Fibroblast of skin of back (primary cell): ENCODE data around the gene ERCC1.
"Not testable (repeated sequence)": the region's sequence is repeated elsewhere in the genome, so short reads cannot be mapped to it uniquely, and the experiment has no call there.

Experiments
- DNase-seq: peaks from one replicate; pipeline ENCODE4 v3.0.0-alpha.2; 2013

ERCC1 gene

GRCh38 chr19:45428384-45429231 lies 4.9 kb upstream of the ERCC1 start:
- peak; percentile 83 for DNase-seq

DNA sequence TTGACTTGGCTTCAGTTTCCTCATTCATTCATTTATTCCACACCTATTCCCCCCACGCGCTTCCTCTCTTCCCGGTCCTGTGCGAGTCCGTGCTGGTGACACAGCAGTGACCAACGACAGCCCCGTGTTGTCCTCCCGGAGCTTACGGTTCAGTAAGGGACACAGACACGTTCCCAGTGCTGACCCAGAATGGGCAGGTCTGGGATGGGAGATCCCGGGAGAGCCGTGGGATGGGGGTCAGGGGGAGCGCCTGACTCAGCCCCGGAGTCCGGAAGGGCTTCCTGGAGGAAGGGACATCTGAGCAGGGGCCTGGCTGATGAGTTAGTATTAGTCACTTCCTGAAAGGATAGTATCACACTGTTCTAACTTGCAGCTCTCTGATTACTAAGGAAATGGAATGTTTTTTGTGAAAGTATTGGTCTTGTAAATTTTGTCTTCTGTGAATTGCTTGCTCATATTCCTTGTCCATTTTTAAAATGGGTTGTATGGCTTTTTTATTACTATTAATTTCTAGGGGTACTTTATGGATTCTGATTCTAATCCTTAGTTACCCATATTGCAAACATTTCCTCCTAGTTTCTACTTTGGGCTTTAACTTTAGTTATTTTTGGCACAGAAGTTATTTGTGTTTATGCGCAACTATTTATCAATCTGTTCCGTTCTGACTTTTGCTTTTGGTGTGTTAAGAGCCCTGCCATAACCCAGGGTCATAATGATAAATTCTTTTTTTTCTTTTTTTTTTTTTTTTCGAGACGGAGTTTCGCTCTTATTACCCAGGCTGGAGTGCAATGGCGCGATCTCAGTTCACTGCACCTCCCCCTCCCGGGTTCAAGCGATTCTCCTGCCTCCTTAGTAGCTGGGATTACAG lies 708 bp upstream of the ERCC1 start:
- peak; percentile 98 for DNase-seq

GRCh38 chr19:45423033-45423588 lies 606 bp downstream of the ERCC1 start:
- DNase-seq = no peak

DNA sequence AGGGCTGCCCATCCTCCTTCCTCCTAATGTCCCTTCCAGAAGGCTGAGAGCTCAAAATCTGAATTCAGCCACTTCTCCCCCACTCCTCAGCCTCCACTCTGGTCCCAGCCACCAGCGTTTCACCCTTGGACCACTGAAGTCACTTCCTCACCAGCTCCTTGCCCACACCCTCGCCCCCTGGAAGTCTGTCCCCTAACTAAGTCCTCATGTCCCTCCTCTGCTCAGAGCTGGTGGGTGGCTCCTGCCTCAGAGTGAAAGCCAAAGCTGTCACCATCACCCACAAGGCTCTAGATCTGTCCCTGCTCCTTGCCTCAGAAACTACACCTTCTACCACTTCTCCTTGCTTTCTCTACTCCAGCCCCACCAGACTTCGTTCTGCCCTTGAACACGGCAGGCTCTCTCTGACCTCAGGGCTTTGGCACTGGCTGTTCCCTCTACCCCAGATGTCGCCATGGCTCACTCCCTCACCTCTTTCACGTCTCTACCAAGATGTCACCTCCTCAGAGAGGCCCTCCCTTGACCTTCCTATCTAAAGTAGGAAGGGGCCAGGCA lies 1.7 kb downstream of the ERCC1 start:
- DNase-seq = no peak

GRCh38 chr19:45420871-45421270 lies 2.8 kb downstream of the ERCC1 start:
- DNase-seq = no peak

- DNase-seq = no peak
Measured at GRCh38 chr19:45420356-45420755, 3.4 kb downstream of the ERCC1 start.

GRCh38 chr19:45419895-45420294 lies 3.8 kb downstream of the ERCC1 start:
- no peak for DNase-seq

DNA sequence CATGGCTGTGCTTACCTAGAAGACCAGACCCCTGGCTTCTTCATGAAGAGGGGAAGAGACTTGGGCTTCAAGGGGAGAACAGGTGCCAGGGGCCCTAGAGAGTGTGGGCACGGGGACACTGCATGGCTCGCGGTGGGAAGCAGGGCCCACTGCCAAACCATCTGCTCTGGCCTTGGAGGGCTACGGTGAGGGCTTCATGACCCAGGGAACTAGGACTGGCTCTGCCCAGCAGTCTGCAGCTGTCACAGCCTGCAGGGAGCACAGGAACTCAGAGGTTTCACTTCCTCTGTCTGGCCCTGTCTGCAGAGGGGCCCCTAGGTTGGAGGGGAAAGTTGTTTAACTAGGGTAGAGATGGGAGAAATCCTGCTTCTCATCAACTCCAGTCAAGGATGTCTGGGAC lies 4.3 kb downstream of the ERCC1 start:
- no peak for DNase-seq

GRCh38 chr19:45418802-45419201 lies 4.9 kb downstream of the ERCC1 start:
- no peak for DNase-seq

DNA sequence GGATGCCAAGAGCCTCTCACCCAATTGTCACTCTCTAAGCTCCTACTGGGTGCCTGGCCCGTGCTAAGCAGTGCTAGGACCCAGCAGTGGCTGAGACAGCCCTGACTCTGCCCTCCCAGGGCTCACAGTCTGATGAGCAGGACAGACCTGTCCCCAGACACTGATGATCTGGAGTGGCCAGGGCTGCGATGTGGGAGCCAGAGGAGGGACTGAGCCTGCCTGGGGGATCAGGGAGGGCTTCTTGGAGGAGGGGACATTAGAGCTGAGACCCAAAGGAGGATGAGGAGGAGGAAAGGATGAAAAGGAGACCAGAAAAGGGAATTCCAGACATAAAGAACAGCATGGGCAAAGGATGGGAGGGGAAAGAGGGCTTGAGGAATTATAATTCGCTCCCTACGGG lies 6.6 kb downstream of the ERCC1 start:
- no peak for DNase-seq

GRCh38 chr19:45414468-45414867 lies 9.2 kb downstream of the ERCC1 start:
- no peak for DNase-seq

DNA sequence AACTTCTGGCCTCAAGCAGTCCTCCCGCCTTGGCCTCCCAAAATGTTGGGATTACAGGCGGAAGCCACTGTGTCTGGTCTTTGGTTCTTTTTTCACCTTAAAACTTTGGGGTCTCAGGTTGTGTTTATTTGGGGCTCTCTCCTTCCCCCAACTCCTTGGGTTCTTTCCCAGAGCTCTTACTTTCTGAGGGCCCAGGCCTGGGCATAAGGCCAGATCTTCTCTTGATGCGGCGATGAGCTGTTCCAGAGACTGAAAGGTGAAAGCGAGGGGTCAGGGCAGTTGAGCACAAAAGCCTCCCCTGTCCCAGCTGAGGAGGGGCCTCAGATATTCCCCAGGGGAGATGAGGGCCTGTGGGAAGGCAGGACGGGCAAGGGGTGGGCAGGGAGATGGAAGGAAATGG lies 10.2 kb downstream of the ERCC1 start:
- no peak for DNase-seq

DNA sequence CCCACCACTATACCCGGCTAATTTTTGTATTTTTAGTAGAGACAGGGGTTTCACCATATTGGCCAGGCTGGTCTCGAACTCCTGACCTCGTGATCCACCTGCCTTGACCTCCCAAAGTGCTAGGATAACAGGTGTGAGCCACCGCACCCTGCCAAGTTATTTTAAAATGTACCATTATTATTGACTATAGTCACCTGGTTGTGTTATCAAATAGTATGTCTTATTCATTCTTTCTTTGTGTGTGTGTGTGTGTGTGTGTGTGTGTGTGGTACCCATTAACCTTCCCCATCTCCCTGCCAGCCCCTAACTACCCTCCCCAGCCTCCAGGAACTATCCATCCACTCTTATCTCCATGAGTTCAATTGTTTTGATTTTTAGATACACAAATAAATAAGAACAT lies 13.4 kb downstream of the ERCC1 start:
- DNase-seq = not testable (repeated sequence)

GRCh38 chr19:45409557-45409920 lies 14.2 kb downstream of the ERCC1 start:
- no peak for DNase-seq

DNA sequence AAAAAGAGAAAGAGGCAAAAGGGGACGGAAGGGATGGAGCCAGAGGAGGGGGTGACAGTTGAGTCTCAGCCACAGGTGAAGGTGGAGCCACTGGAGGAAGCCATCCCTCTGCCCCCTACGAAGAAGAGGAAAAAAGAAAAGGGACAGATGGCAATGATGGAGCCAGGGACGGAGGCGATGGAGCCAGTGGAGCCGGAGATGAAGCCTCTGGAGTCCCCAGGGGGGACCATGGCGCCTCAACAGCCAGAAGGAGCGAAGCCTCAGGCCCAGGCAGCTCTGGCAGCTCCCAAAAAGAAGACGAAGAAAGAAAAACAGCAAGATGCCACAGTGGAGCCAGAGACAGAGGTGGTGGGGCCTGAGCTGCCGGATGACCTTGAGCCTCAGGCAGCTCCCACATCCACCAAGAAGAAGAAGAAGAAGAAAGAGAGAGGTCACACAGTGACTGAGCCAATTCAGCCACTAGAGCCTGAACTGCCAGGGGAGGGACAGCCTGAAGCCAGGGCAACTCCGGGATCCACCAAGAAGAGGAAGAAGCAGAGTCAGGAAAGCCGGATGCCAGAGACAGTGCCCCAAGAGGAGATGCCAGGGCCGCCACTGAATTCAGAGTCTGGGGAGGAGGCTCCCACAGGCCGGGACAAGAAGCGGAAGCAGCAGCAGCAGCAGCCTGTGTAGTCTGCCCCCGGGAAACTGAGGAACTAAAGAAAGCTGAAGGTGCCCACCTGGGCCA lies 14.7 kb downstream of the ERCC1 start:
- no peak for DNase-seq

DNA sequence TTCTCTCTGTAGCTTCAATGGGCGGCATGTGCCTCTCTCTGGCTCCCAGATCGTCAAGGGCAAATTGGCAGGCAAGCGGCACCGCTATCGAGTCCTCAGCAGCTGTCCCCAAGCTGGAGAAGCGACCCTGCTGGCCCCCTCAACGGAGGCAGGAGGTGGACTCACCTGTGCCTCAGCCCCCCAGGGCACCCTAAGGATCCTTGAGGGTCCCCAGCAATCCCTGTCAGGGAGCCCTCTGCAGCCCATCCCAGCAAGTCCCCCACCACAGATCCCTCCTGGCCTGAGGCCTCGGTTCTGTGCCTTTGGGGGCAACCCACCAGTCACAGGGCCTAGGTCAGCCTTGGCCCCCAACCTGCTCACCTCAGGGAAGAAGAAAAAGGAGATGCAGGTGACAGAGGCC lies 15.6 kb downstream of the ERCC1 start:
- no peak for DNase-seq

GRCh38 chr19:45407585-45407984 lies 16.1 kb downstream of the ERCC1 start:
- not testable (repeated sequence) for DNase-seq

DNA sequence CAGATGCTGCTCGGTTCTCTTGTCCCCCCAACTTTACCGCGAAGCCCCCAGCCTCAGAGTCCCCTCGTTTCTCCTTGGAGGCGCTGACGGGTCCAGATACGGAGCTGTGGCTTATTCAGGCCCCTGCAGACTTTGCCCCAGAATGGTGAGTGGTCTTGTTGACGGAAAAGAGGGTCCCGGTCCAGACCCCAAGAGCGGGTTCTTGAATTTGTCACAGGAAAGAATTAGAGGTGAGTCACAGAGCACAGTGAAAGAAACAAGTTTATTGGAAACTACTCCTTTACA lies 16.7 kb downstream of the ERCC1 start:
- no peak for DNase-seq

DNA sequence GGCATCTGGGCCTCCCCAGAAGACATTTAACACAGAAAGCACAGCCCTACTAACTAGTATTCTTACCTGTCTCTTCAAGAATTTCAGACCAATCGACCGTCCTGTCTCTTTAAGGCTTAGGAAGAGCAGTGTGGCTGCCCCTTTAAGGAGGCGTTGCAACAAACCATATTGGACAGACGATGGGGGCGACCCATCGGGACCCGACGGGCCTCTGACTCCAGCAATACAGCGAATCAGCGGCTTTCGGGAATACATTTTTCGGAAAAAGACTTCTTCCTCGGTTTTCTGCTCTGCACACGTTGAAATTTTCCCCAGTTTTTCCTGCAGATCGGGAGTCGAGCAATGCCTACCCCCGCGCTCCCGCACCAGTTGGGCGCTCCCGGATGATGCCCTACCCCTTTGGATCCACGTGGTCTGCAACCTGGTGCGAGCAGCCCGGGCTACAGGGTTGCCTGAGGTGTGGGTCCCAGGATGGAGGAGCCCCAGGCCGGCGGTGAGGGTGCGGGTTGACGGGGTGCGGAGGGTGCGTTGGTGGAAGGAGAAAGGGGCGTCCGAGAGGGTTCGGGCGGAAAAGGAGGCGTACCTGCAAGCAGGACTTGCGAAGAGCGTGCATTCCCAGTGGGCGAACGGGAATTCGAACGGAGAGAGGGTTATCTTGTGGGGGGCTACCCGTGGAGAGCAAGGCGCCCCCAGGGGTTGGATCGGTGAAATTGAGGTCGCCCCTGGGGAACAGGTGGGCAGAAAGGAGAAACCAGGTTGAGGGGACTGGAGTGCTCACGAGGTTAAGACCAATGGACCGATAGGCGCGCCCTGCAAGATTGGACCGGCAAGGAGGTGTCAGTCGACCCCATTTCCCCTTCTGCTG lies 17.3 kb downstream of the ERCC1 start, which contains the start of gene POLR1G:
POLR1G (plus strand) TSS at position 419 of the 865 bp plus-strand sequence; CDS start at position 472, 53 bp downstream.
- DNase-seq = peak; percentile 87

DNA sequence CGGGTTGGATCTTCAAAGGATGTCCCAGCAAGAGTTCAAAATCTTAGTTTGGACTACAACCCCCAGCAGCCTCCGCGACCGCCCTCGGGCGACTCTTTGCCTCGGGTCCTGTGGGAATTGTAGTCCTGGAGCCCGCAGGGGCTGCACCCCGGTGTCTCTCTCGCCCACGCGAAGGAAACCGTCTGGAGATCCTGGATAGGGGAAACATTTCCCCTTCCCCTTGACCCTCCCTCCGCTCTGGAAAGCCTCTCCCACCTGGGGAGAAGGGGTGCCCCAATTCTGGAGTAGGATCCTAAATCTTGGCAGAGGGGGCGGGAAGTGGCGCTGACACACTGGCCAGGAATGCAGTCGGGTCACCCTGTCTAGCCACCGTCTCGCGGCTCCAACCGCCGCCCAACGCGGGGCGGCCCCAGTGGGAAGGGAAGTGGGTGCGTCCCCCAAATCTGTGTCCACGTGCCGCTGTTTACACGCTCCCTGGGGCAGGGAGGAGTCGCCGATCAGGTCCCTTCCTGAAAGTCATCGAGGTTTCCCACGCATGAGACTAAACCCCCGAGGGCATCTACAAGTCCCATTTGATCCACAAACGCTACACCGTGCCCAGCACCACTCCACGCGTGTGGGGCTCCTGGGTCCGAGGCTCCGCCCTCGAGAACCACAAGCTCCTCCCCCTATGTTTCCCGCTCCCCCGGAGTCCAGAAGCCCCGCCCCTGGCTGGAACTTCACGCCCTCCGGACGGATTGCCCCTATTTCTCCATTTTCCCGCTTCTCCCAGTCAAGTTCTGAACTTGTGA lies 18.1 kb downstream of the ERCC1 start:
- peak; percentile 97 for DNase-seq
